Left lobe of liver (tissue), 2 donors: ENCODE measurements around the gene KDELR3. TPM values are rescaled to one million over a fixed set of nuclear protein-coding genes. Genes with fewer than 3 reads are reported as not detected.

Experiments
- ATAC-seq: fragments of 200-7000 bp; cut with Tn5 transposase; one replicate; pipeline ENCODE4 v1.9.1; 2020; ENCODE audit warnings: mild to moderate bottlenecking, moderate library complexity
- DNase-seq: peaks from one replicate; pipeline ENCODE4 v3.0.0-alpha.2; 2020; ENCODE audit warnings: low spot score
- total RNA-seq: library from RNA; stranded (reverse); gene quantifications from one replicate; pipeline ENCODE4 v1.2.1, GENCODE V29; 2021
- donor health status: DM: no; HTN: no; CAD: no; lungs with moderate emphysema.
- donor health status: DM: no; HTN: yes; CAD: no.

Gene KDELR3
- total RNA-seq = 15.2 TPM

GRCh38 chr22:38467904-38468442 is at the start of gene KDELR3:
KDELR3 (plus strand) TSS chr22:38468096; CDS start chr22:38468234, 138 bp downstream.
- DNase-seq (peak; percentile 58), ATAC-seq (peak; percentile 90)

GRCh38 chr22:38418589-38418988 is 49.3 kb upstream of the KDELR3 start:
- DNase-seq = no peak
- no peak for ATAC-seq

DNA sequence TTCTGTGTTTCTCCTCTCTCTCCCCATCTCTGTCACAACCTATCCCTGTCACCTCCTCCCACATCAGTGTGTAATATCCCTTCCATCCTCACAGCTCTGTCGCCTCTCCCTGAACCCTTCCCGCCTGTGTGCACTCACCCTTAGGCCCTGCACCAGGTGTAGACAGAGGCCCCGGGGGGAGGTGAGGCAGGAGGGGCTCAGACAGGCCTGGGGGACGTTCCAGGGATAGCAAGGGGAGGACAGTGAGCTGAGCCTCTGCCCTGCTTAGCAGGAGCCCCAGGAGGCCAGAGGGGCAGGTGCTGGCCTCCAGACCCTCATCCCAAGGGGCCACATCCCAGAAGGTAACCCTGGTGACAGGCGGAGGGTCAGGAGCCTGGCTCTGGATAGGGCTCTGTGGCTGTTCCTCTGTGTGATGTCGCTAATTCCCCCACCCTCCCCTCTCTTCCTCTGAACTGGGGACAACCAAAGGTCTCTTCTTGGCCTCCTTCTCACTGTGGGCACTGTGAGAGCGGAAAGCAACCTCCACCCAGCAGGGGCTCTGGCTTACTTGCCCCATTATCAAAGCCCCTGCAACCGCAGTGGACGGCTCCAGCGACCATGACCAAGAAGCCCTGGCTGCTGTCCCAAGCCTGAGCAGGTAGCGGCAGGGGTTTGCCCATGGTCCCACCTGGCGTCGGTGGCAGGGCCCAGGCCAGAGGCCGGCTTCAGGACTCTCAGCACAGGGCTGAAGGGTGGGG is 48.6 kb upstream of the KDELR3 start:
- no peak for ATAC-seq
- no peak for DNase-seq

DNA sequence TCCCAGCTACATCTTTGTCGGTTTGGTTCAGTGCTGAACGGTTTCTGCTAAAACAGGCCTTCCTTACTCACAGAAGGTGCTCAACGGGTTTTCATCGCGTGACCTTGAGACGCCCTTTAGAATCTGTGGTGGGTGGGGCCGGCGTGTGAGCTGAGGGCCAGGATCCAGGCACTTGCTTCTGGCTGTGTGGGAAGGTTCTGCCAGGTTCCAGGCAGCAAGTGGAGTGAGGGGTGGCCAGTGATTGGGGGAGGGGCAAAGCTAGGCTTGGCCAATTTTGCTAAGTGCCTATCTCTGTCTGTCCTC is 48.1 kb upstream of the KDELR3 start:
- DNase-seq = no peak
- ATAC-seq = no peak

DNA sequence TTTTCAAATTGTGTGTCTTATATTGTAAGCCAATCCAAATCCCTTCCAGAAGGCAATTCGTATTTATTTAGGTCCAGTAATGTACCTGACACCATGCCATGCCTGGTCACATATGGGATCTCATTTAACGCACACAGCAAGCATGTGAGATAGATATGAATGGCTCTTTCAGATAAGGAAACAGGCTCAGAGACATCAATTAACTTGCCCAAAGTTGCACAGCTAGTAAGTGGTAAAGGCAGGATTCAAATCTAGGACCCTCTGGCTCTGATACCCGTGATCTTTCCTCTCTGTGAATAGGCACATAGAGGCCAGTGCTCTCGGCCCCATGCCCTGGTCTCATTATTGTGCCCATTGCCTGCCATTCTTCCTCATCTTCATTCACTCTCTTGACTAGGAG is 47.2 kb upstream of the KDELR3 start:
- ATAC-seq (no peak), DNase-seq (no peak)

DNA sequence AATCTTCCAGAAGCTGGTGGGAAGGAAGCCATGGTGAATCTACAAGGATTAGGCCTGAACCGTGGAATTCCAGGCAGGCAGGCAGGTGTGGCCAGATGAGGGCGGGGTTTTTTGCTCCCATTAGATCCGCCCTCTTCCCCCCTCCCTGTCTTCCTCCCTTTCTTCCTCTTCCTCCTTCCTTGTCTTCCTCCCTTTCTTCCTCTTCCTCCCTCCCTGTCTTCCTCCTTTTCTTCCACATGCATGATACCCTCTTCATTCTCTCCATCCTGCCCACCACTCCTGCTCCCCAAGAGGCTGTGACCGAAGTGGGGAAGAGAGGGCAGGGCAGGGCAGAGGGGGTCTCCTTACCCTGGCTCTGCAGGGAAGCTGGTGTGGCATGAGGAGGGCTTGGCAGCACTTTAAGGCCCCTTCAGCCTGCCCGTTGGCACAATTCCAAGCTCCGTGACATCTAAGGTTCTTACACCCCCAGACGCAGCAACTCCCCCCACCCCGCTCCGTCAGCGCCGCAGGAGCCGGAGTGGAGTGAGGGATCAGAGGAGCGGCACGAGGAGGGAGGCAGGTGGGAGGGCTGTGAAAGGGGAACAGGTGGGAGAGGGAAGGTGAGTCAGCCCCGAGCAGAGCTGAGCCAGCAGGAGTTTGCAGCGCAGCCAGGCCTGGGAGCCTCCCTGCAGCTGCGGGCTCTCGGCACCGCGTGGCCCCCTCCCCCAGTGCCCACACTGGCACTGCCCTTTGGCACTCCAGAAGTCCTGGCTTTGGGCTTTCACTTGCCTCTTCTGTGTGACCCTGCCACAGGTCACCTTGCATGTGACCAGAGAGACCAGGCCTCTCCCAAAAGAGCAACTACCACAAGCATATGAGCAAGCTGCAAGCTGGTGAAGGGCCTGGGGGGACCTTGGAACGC is 45.0 kb upstream of the KDELR3 start:
- ATAC-seq = peak; percentile 87
- peak; percentile 79 for DNase-seq

GRCh38 chr22:38423512-38424503 is 44.1 kb upstream of the KDELR3 start:
- ATAC-seq (peak; percentile 62), DNase-seq (no peak)

GRCh38 chr22:38424525-38425080 is 43.3 kb upstream of the KDELR3 start:
- no peak for DNase-seq
- ATAC-seq = no peak

DNA sequence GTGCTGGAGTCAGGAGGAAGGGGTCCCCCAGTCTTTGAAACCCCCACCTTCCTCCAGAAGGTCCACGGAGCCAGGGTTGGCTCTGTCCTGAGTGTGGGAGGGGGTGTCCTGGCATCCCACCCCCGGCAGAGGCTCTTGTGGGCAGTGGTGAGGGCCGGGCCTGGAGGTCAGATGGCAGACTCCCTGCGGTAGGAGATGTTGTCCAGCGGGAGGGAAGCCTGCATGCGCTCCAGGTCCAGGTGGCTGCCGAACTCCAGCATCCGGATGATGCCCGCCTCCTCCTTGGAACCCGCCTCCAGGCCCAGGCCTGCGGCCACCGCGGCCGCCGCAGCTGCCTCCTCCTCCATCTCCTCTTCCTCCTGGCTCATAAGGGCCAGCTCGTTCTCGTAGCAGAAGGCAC is 41.3 kb upstream of the KDELR3 start:
- DNase-seq (no peak), ATAC-seq (no peak)

DNA sequence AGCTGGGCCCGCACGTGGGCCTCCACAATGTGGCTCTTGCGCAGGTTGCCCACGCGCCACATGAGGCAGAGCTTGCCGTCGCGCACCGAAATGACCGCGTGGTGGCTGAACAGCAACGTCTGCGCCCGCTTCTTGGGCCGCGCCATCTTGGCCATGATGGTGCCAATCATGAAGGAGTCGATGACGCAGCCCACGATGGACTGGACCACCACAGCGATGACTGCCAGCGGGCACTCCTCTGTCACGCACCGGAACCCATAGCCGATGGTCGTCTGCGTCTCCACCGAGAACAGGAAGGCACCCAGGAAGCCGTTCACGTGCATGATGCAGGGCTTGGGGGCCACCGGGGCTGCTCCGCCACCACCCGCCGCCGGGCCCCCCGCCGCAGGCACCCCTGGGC is 40.4 kb upstream of the KDELR3 start:
- DNase-seq = no peak
- ATAC-seq = no peak

- ATAC-seq = no peak
- no peak for DNase-seq
Measured at GRCh38 chr22:38427940-38428339, 40.0 kb upstream of the KDELR3 start.

GRCh38 chr22:38428714-38429113 is 39.2 kb upstream of the KDELR3 start:
- no peak for ATAC-seq
- DNase-seq = no peak

DNA sequence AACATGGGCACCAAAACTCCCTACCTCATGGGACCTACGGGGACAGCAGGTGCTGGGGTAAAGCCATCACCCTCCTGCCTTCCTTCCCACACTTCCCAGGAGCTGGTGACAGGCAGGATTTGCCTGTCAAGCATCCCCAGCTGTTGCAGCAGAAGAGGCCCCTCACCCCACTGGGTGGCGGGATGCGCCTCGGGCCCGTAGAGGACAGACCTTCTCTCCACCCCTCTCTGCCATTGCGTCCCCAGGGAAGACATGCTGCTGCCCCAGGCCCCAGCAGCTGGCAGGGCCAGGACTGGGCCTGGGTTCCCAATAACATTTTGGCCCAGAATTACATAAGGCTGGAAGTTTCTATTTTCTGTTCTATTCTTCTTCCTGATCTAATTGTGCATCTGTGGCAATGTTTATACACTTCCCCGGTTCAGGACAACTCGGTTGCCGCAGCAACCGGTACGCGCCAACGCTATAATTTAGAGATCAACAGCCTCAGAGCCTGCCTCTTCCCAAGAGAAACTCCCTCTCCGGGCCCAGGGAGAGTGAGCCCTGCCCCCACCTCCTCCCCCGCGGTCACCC is 38.3 kb upstream of the KDELR3 start:
- no peak for ATAC-seq
- no peak for DNase-seq

- DNase-seq = no peak
- ATAC-seq = no peak
Measured at GRCh38 chr22:38431266-38432010, 36.5 kb upstream of the KDELR3 start.

GRCh38 chr22:38432264-38432663 is 35.6 kb upstream of the KDELR3 start:
- DNase-seq (no peak), ATAC-seq (no peak)

- ATAC-seq (no peak), DNase-seq (no peak)
Measured at GRCh38 chr22:38433871-38434270, 34.0 kb upstream of the KDELR3 start.

- DNase-seq = no peak
- no peak for ATAC-seq
Measured at GRCh38 chr22:38435010-38435409, 32.9 kb upstream of the KDELR3 start.

- DNase-seq (no peak), ATAC-seq (peak; percentile 61)
Measured at GRCh38 chr22:38435965-38436364, 31.9 kb upstream of the KDELR3 start.

GRCh38 chr22:38436629-38437395 is 31.1 kb upstream of the KDELR3 start:
- ATAC-seq = no peak
- no peak for DNase-seq
